ENCODE results near the gene KRT31.
"Not testable (repeated sequence)": the region's sequence is repeated elsewhere in the genome, so short reads cannot be mapped to it uniquely, and the experiment has no call there.

The KRT31 gene

DNA sequence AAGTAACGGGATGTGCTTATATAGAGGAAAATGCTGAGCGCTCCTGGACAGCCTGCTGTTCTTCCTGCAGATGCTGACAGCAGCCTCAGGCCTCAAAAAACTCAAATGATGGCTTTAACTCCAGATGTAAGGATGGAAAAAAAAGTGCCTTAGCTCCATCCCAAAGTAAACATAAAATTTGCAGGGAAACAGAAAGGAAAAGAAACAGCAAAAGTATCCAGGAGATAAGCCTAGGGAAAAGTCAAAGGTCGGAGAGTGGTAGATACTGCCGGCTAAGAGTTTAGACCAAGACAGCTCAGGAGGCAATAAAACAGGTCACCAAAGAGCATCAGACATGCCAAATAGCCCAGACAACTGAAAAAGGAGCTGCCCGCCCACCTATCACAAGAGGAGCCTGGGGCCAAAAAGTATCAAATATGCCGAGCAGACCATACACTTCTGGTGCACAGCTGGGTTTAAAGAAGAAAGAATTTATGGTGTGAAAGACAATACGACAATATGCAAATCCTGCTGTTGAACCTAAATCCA is 6.9 kb downstream of the KRT31 start:
- H3K27ac ChIP-seq (ENCODE audit: low read length): no peak overlapping the region
- H3K9ac ChIP-seq (ENCODE audit: low read length in 2 of 2): no peak overlapping the region
- H3K4me1 ChIP-seq (ENCODE audit: control insufficient read depth, insufficient read depth, low read length): no peaks in the 10 kb centered on the region
- peaks cover 2 to 3% of the 10 kb centered on the region in 2 donors for H3K9me3 ChIP-seq (ENCODE audit: control insufficient read depth in 2 of 2, low read length in 2 of 2)
- no peak overlapping the region for H3K4me3 ChIP-seq (ENCODE audit: low read length in 2 of 2)
- no peaks in the 10 kb centered on the region for H3K36me3 ChIP-seq (ENCODE audit: control insufficient read depth in 2 of 2, insufficient read depth in 2 of 2, low read length in 2 of 2)
- peaks cover 0 to 2% of the 10 kb centered on the region in 2 donors for H3K27me3 ChIP-seq (ENCODE audit: control insufficient read depth in 1 of 2, insufficient read depth in 2 of 2, low read length in 2 of 2)

DNA sequence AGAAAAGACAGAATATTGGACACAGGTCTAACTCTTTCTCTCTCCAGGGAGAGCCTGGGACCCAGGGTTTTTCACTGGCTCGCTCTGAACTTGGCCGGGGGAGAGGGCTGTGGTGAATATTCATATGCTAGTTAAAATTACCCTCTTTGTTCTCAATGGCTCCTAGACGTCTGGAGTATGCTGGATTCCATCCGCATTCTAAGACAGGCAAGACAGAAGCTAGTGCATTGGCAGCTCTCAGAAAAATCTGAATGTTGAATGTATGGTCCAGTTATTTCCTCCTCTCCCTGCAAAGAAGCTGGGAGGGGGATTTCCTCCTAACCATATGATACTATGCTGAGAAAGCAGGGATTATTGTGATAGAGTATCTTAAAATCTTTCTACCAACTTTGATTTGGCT is 9.7 kb downstream of the KRT31 start:
- Histone ChIP-seq H3K4me1 (ENCODE audit: control insufficient read depth, insufficient read depth, low read length) (no peaks in the 10 kb centered on the region), H3K9me3 (ENCODE audit: control insufficient read depth in 2 of 2, low read length in 2 of 2) (peaks cover 2 to 3% of the 10 kb centered on the region in 2 donors), H3K4me3 (ENCODE audit: low read length in 2 of 2) (no peak overlapping the region), H3K27ac (ENCODE audit: low read length) (no peak overlapping the region), H3K27me3 (ENCODE audit: control insufficient read depth in 1 of 2, insufficient read depth in 2 of 2, low read length in 2 of 2) (peaks cover 0 to 2% of the 10 kb centered on the region in 2 donors), H3K9ac (ENCODE audit: low read length in 2 of 2) (no peak overlapping the region), H3K36me3 (ENCODE audit: control insufficient read depth in 2 of 2, insufficient read depth in 2 of 2, low read length in 2 of 2) (no peaks in the 10 kb centered on the region)

DNA sequence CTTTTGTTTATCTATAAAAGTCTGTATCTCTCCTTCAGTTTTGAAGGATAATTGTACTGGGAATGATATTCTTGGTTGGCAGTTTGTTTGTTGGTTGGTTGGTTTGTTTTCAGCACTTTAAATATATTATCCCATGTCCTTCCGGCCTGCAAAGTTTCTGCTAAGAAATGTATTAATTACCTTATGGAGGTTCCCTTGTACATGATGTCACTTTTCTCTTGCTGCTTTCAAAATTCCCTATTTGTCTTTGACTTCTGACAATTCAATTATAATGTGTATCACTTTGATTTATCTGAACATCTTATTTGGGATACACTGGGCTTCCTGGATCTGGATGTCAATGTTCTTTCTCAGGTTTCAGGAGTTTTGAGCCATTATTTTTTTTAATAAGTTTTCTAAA is 11.2 kb downstream of the KRT31 start:
- Histone ChIP-seq H3K4me1 (ENCODE audit: control insufficient read depth, insufficient read depth, low read length) (no peaks in the 10 kb centered on the region), H3K9ac (ENCODE audit: low read length in 2 of 2) (no peak overlapping the region), H3K36me3 (ENCODE audit: control insufficient read depth in 2 of 2, insufficient read depth in 2 of 2, low read length in 2 of 2) (no peaks in the 10 kb centered on the region), H3K9me3 (ENCODE audit: control insufficient read depth in 2 of 2, low read length in 2 of 2) (peaks cover 2 to 3% of the 10 kb centered on the region in 2 donors), H3K27me3 (ENCODE audit: control insufficient read depth in 1 of 2, insufficient read depth in 2 of 2, low read length in 2 of 2) (peaks cover 0 to 2% of the 10 kb centered on the region in 2 donors), H3K27ac (ENCODE audit: low read length) (no peak overlapping the region), H3K4me3 (ENCODE audit: low read length in 2 of 2) (no peak overlapping the region)

GRCh38 chr17:41383690-41384089 is 13.7 kb downstream of the KRT31 start:
- H3K9ac ChIP-seq (ENCODE audit: low read length in 2 of 2): no peak overlapping the region
- H3K4me3 ChIP-seq (ENCODE audit: low read length in 2 of 2): no peak overlapping the region
- no peak overlapping the region for H3K27ac ChIP-seq (ENCODE audit: low read length)
- peaks cover 0 to 5% of the 10 kb centered on the region in 2 donors for H3K27me3 ChIP-seq (ENCODE audit: control insufficient read depth in 1 of 2, insufficient read depth in 2 of 2, low read length in 2 of 2)
- peaks cover 2 to 3% of the 10 kb centered on the region in 2 donors for H3K9me3 ChIP-seq (ENCODE audit: control insufficient read depth in 2 of 2, low read length in 2 of 2)
- H3K36me3 ChIP-seq (ENCODE audit: control insufficient read depth in 2 of 2, insufficient read depth in 2 of 2, low read length in 2 of 2): no peaks in the 10 kb centered on the region
- no peaks in the 10 kb centered on the region for H3K4me1 ChIP-seq (ENCODE audit: control insufficient read depth, insufficient read depth, low read length)

GRCh38 chr17:41382394-41382793 is 15.0 kb downstream of the KRT31 start:
- H3K9ac ChIP-seq (ENCODE audit: low read length in 2 of 2): no peak overlapping the region
- no peaks in the 10 kb centered on the region for H3K4me1 ChIP-seq (ENCODE audit: control insufficient read depth, insufficient read depth, low read length)

DNA sequence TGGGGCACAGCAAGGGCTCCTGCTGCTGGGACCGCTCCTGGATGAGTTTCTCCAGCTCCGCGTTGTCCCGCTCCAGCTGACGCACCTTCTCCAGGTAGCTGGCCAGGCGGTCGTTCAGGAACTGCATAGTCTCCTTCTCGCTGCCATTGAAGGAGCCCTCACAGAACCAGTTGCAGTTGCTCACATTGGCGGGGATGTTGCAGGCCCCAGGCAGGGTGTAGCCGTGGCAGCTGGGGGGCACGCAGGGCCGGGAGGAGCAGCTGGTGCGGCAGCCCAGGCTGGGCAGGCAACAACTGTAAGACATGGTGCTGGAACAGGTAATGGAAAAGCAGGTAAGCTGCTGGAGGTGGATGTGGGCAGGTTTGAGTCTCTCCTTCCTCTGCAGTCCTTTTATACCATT is 15.5 kb downstream of the KRT31 start, which contains the start of gene KRT34:
KRT34 (minus strand) TSS at position 364 of the 400 bp plus-strand sequence; CDS start at position 304, 60 bp downstream.
- H3K4me1 ChIP-seq (ENCODE audit: control insufficient read depth, insufficient read depth, low read length); H3K9me3 ChIP-seq (ENCODE audit: control insufficient read depth in 2 of 2, low read length in 2 of 2); H3K27me3 ChIP-seq (ENCODE audit: control insufficient read depth in 1 of 2, insufficient read depth in 2 of 2, low read length in 2 of 2); H3K36me3 ChIP-seq (ENCODE audit: control insufficient read depth in 2 of 2, insufficient read depth in 2 of 2, low read length in 2 of 2); H3K9ac ChIP-seq (ENCODE audit: low read length in 2 of 2); H3K4me3 ChIP-seq (ENCODE audit: low read length in 2 of 2); H3K27ac ChIP-seq (ENCODE audit: low read length): not testable (repeated sequence)

More at GRCh38 chr17:41382394-41382793, 15.0 kb downstream of the KRT31 start:
- Histone ChIP-seq H3K36me3 (ENCODE audit: control insufficient read depth in 2 of 2, insufficient read depth in 2 of 2, low read length in 2 of 2) (no peaks in the 10 kb centered on the region), H3K9me3 (ENCODE audit: control insufficient read depth in 2 of 2, low read length in 2 of 2) (peaks cover 2 to 3% of the 10 kb centered on the region in 2 donors), H3K27ac (ENCODE audit: low read length) (no peak overlapping the region), H3K27me3 (ENCODE audit: control insufficient read depth in 1 of 2, insufficient read depth in 2 of 2, low read length in 2 of 2) (peaks cover 0 to 8% of the 10 kb centered on the region in 2 donors), H3K4me3 (ENCODE audit: low read length in 2 of 2) (no peak overlapping the region)

DNA sequence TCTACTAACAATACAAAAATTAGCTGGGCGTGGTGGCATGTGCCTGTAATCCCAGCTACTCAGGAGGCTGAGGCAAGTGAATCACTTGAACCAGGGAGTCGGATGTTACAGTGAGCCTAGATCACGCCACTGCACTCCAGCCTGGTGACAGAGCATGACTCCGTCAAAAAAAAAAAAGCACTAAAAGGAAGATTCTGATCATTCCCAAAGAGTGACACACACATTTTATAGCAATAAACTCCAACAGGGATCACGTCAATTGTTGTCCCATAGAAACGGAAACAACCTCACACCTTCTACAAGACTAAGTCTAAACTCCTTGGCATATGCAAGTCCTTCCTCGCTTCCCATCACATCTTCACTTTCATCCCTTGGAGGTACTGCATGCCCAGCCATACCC is 17.3 kb downstream of the KRT31 start:
- not testable (repeated sequence) for H3K36me3 ChIP-seq (ENCODE audit: control insufficient read depth in 2 of 2, insufficient read depth in 2 of 2, low read length in 2 of 2); H3K9ac ChIP-seq (ENCODE audit: low read length in 2 of 2); H3K4me1 ChIP-seq (ENCODE audit: control insufficient read depth, insufficient read depth, low read length); H3K27ac ChIP-seq (ENCODE audit: low read length); H3K4me3 ChIP-seq (ENCODE audit: low read length in 2 of 2); H3K9me3 ChIP-seq (ENCODE audit: control insufficient read depth in 2 of 2, low read length in 2 of 2); H3K27me3 ChIP-seq (ENCODE audit: control insufficient read depth in 1 of 2, insufficient read depth in 2 of 2, low read length in 2 of 2)

DNA sequence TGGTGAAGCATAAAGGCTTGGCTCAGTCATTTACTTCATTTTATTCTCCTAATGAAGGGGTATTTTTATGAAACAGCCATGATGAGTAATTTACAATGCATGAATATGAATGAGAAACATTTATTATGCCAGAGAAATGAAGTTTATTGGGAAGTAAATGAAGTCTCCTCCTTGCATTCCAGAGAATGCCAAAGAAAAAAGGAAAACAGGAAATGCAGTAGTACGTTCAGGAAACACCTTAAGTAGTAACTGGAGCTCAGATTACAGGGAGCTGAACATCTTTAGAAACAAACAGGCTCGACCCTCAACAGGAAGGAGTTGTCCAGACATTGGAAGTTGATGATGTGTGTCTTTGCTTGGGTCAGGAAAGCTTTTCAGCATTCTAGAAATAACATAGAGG is 19.9 kb downstream of the KRT31 start:
- Histone ChIP-seq H3K4me1 (ENCODE audit: control insufficient read depth, insufficient read depth, low read length) (no peaks in the 10 kb centered on the region), H3K27ac (ENCODE audit: low read length) (no peak overlapping the region)

GRCh38 chr17:41369713-41370112 is 27.7 kb downstream of the KRT31 start, which contains the start of gene KRT33B:
KRT33B (minus strand) TSS chr17:41369813; CDS start chr17:41369750, 63 bp downstream.
- Histone ChIP-seq H3K4me3 (ENCODE audit: low read length in 2 of 2) (no peak within 1 kb of the TSS), H3K4me1 (ENCODE audit: control insufficient read depth, insufficient read depth, low read length) (no peaks in the 10 kb centered on the region), H3K9ac (ENCODE audit: low read length in 2 of 2) (no peak within 1 kb of the TSS), H3K27ac (ENCODE audit: low read length) (no peak within 1 kb of the TSS), H3K27me3 (ENCODE audit: control insufficient read depth in 1 of 2, insufficient read depth in 2 of 2, low read length in 2 of 2) (no peaks in the 10 kb centered on the region), H3K9me3 (ENCODE audit: control insufficient read depth in 2 of 2, low read length in 2 of 2) (no peaks in the 10 kb centered on the region), H3K36me3 (ENCODE audit: control insufficient read depth in 2 of 2, insufficient read depth in 2 of 2, low read length in 2 of 2) (no peaks in the 10 kb centered on the region)

More for the DNA sequence above, 19.9 kb downstream of the KRT31 start:
- H3K4me3 ChIP-seq (ENCODE audit: low read length in 2 of 2): no peak overlapping the region
- peaks cover 0 to 8% of the 10 kb centered on the region in 2 donors for H3K27me3 ChIP-seq (ENCODE audit: control insufficient read depth in 1 of 2, insufficient read depth in 2 of 2, low read length in 2 of 2)
- peaks cover 0 to 2% of the 10 kb centered on the region in 2 donors for H3K9me3 ChIP-seq (ENCODE audit: control insufficient read depth in 2 of 2, low read length in 2 of 2)
- no peak overlapping the region for H3K9ac ChIP-seq (ENCODE audit: low read length in 2 of 2)
- H3K36me3 ChIP-seq (ENCODE audit: control insufficient read depth in 2 of 2, insufficient read depth in 2 of 2, low read length in 2 of 2): no peaks in the 10 kb centered on the region

DNA sequence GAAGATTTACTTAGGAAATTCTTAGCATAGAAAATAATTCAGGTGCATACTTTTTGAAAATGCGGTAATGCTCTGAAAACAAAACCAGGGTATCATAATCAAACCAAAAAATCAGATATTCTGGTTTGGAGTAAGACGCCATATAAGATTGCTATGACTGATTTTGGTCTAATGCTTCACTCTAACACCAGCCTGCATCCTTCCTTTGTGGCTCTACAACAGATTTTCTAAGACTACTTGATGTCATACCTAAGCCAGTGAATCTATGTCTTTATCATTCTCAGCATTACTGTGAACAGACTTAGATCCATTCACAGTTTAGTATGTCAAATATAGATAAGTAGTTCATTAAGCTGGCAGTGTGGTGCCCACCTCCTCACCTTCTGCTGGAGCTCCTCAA is 28.4 kb downstream of the KRT31 start:
- H3K9ac ChIP-seq (ENCODE audit: low read length in 2 of 2): no peak overlapping the region
- no peaks in the 10 kb centered on the region for H3K9me3 ChIP-seq (ENCODE audit: control insufficient read depth in 2 of 2, low read length in 2 of 2)
- H3K4me3 ChIP-seq (ENCODE audit: low read length in 2 of 2): no peak overlapping the region
- no peaks in the 10 kb centered on the region for H3K4me1 ChIP-seq (ENCODE audit: control insufficient read depth, insufficient read depth, low read length)
- no peak overlapping the region for H3K27ac ChIP-seq (ENCODE audit: low read length)
- H3K36me3 ChIP-seq (ENCODE audit: control insufficient read depth in 2 of 2, insufficient read depth in 2 of 2, low read length in 2 of 2): no peaks in the 10 kb centered on the region
- no peaks in the 10 kb centered on the region for H3K27me3 ChIP-seq (ENCODE audit: control insufficient read depth in 1 of 2, insufficient read depth in 2 of 2, low read length in 2 of 2)

DNA sequence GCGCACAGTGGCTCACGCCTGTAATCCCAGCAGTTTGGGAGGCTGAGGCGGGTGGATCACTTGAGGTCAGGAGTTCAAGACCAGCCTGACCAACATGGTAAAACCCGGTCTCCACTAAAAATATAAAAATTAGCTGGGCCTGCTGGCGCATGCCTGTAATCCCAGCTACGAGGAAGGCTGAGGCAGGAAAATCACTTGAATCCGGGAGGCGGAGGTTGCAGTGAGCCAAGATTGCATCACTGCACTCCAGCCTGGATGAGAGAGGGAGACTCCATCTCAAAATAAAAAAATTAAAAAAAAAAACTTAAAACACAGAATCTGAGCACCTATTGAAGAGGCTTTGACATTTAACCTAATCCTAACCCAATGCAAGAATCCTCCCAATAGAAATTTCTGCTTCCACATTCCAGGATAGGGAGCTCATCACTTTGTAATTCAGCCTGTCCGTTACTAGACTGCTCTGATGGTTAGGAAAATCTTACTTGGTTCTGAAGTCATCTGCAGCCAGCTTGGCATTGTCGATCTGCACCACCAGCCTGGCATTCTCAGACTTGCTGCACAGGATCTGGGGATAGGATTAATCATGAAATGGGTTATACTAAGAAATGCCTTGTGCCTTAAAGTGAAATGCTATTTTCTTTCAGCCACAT is 29.9 kb downstream of the KRT31 start:
- H3K4me1 ChIP-seq (ENCODE audit: control insufficient read depth, insufficient read depth, low read length): no peaks in the 10 kb centered on the region
- no peak overlapping the region for H3K9ac ChIP-seq (ENCODE audit: low read length in 2 of 2)
- no peak overlapping the region for H3K27ac ChIP-seq (ENCODE audit: low read length)
- no peaks in the 10 kb centered on the region for H3K27me3 ChIP-seq (ENCODE audit: control insufficient read depth in 1 of 2, insufficient read depth in 2 of 2, low read length in 2 of 2)
- H3K9me3 ChIP-seq (ENCODE audit: control insufficient read depth in 2 of 2, low read length in 2 of 2): no peaks in the 10 kb centered on the region
- H3K36me3 ChIP-seq (ENCODE audit: control insufficient read depth in 2 of 2, insufficient read depth in 2 of 2, low read length in 2 of 2): no peaks in the 10 kb centered on the region
- no peak overlapping the region for H3K4me3 ChIP-seq (ENCODE audit: low read length in 2 of 2)

Data from stomach smooth muscle (tissue), 2 donors.